ENCODE results near the gene SAMD11.
"Not testable (repeated sequence)": the region's sequence is repeated elsewhere in the genome, so short reads cannot be mapped to it uniquely, and the experiment has no call there.

Gene SAMD11, protein sequence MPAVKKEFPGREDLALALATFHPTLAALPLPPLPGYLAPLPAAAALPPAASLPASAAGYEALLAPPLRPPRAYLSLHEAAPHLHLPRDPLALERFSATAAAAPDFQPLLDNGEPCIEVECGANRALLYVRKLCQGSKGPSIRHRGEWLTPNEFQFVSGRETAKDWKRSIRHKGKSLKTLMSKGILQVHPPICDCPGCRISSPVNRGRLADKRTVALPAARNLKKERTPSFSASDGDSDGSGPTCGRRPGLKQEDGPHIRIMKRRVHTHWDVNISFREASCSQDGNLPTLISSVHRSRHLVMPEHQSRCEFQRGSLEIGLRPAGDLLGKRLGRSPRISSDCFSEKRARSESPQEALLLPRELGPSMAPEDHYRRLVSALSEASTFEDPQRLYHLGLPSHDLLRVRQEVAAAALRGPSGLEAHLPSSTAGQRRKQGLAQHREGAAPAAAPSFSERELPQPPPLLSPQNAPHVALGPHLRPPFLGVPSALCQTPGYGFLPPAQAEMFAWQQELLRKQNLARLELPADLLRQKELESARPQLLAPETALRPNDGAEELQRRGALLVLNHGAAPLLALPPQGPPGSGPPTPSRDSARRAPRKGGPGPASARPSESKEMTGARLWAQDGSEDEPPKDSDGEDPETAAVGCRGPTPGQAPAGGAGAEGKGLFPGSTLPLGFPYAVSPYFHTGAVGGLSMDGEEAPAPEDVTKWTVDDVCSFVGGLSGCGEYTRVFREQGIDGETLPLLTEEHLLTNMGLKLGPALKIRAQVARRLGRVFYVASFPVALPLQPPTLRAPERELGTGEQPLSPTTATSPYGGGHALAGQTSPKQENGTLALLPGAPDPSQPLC

DNA sequence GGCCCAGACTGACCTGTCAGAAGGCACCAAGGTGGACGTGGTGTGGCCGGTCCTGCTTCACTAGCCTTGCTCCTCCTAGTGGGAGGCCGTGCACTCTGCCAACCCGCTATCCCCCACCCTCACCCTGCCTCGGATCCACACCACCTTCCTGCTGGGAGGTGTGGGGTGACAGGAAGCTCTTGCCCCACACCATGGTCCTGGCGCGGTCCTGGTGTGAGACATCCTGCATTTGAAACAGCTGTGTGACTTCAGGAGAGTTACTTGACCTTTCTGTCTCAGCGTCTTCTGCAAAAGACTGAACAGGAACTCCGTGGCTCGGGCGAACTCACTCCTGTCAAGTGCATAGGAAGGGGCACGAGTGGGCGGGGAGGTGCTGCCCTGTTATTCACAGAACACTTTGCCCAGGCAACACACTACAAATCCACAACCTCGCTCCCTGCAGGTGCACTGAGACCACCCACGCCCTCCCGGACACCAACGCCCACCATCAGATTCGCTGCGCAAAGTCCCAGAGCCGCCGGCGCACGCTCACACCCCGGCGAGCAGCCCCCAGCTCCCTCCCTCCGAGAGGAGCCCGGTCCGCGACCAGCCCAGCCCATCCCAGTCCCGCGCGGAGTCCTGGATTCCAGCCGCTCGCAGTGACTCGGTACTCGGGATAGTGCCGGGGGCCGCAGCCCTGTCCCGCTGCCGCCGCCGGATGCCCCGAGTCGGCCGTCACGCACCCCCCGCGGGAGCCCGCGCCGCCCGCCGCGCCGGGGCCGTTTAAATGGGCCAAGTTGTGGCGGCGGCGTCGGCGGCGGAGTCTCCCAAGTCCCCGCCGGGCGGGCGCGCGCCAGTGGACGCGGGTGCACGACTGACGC, at the start of gene SAMD11:
SAMD11 (plus strand) TSS at position 793 of the 860 bp plus-strand sequence. CDS start 509 bp downstream, outside the sequence.
- DNase-seq (ENCODE audit: low read depth): peak; percentile 21

DNA sequence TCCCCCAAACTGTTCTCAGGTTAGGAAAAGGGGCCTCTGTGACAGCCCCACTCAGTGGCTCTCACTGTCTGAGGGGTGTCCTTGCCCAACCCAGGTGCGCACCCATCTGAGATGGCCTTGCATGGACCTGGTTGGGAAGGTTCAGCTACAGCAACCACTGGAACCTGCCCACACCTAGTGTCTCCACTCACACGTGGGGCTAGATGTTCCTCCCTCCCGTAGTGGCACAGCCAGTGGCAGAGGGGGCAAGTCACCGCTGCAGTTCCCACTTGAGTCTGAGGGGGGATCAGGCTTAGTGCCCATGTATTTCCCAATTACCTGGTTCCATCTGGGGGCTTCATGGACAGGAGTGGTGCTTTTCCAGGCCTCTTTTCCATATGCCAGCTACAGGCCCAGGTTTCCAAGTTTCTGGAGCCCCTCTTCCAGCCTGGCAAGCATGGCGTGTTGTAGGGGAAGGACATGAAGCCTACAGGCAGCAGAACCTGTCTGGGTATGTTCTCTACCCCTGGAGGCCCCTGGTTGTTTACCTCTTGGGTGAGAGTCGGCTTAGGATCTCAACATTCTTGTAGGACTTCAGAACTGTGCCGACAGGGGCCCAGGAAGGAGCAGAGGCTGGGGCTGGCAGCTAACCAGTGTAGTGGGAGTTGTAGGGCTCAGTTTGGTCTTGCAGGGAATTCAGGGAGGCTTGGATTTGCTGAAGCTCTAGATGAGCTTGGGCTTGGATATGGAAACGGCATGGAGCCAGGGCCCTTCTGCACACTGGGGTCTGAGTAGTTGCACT, 47.1 kb upstream of the SAMD11 start:
- DNase-seq (ENCODE audit: low read depth): not testable (repeated sequence)

DNA sequence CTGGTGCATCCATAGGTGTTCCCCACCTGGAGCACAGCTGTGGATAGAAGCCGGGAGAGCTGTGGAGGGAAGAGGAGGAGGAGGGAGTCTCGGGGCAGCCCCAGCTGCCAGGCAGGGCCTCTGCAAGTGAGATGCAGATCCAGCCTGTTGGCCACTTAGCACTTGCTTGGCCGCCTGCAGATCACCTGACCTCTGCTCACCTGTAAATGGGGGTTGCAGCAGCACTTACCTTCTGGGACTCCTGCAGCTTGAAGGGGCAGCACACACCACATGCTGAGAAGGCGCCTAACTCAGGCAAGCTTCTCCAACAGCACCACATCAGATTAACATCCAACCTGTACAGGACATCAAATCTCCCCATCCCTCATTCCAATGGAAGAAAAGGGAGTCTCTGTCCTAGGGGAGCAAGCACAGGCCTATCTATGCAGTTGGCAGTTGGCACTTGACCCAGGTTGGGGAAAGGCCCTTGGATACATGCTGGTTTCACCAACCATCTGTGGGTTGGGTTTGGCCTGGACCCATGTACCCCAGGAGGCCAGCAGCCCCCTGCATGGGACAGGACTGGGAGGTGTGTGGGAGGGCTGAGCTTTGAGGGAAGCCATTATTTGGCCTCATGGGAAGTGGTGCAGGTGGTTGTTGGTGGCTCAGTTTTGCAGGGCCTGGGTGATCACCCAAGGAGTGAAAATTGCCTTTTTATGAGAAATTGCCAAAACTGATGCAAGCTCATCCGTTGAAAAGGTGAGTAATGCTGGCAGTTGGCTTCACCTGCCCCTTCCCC, 46.3 kb upstream of the SAMD11 start:
- DNase-seq (ENCODE audit: low read depth): not testable (repeated sequence)

DNA sequence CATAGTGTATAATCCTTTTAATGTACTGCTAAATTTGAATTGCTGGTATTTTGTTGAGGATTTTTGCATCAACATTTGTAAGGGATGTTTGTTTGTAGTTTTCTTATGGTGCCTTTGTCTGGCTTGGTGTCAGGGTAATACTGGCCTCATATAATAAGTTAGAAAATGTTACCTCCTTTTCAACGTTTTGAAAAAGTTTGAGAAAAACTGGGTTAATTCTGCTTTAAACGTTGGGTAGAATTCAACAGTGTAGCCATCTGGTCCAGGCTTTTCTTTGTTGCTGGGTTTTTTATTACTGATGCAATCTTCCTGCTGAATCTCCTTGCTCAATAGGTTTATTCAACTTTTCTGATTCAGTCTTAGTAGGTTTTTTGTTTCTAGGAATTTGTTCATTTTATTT, 43.2 kb upstream of the SAMD11 start:
- DNase-seq (ENCODE audit: low read depth): not testable (repeated sequence)

DNA sequence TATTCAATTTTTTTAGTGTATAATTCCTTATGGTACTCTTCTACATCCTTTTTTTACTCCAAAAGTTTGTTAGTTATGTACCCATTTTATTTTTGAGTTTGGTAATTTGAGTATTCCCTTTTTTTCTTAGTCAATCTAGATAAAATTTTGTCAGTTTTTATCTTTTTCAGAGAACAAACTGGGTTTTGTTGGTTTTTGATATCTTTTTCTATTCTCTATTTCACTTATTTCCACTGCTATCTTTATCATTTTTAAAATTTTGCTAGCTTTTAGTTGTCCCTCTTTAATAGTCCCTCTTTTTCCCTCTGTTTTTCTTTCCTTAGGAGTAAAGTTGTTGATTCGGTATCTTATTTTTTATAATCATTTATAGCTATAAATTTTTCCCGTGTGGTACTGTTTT, 42.8 kb upstream of the SAMD11 start:
- DNase-seq (ENCODE audit: low read depth): not testable (repeated sequence)

DNA sequence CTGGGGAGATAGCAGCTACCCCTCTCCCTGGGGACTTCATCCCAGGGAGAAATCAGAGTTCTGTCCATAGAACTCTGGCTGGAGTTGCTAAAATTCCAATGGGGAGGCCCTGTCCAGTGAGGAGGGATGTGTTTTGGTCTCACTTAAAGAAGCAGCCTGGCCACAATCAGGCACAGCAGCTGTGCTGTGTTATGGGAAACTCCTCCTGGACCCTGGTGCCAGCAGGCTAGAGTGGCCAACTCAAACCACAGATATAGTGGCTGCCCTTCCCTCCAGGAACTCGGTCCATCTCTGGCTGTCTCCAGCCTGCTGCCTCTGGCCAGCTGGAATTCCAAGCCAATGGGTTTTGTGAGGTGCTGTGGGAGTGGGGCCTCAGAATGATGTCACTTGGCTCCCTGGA, 37.4 kb upstream of the SAMD11 start:
- no peak for DNase-seq (ENCODE audit: low read depth)

DNA sequence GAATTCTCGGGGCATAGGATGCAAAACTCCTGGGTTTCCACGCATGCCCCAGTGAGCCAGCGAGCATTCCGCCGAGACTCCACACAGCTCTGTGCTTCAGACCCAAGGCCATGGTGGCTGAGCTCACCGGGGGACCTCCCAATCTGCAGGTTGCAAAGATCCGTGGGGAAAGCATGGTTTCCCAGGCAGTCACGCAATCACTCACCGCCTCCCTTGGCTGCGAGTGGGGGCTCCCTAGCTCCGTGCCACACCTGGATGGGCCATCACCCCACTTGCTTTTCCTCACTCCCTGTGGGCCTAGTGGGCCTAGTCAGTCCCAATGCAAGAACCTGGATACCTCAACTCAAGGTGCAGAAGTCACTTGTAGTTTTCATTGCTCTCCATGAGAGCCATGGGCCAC, 37.0 kb upstream of the SAMD11 start:
- no peak for DNase-seq (ENCODE audit: low read depth)

DNA sequence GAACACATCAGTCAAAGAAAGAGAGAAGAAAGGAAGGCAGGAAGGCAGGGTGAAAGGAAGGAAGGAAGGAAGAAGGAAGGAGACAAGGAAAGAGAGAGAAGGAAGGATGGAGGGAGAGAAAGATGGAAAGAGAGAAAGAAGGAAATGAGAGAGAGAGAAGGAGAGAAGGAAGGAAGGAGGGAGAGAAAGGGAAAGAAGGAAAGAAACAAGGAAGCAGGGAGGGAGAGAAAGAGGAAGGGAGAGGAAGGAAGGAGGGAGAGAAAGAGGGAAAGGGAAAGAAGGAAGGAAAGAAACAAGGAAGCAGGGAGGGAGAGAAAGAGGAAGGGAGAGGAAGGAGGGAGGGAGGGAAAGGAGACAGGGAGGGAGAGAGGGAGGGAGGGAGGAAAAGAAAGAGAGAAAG, 35.4 kb upstream of the SAMD11 start:
- DNase-seq (ENCODE audit: low read depth): no peak

DNA sequence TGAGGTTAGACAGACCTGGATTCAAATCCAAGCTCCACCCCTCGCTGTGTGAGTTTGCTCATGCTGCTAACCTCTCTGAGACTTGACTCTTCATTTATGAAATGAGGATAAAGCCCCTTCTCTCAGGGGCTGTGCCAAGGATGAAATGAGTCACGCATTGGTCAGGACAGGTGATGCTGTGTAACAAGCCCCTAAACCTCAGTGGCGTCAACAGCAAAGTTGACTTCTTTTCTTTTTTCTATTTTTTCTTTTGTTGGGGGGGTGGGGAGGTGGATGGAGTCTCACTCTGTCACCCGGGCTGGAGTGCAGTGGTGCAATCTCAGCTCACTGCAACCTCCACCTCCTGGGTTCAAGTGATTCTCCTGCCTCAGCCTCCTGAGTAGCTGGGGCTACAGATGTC, 33.9 kb upstream of the SAMD11 start:
- DNase-seq (ENCODE audit: low read depth): not testable (repeated sequence)

DNA sequence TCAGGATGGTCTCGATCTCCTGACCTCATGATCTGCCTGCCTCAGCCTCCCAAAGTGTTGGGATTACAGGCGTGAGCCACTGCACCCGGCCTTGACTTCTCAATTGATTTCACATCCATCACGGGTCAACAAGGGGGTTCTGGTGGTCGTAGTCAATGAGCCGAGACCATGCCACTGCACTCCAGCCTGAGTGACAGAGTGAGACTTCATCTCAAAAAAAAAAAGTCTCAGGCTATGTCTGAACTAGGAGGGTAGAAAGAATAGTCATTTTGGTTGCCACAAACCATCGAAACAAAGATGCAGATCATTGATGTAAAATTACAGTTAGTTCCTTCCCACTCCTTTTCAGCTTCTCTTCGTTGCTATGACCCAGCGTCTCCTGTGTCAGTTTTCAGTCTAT, 33.5 kb upstream of the SAMD11 start:
- DNase-seq (ENCODE audit: low read depth): not testable (repeated sequence)

DNA sequence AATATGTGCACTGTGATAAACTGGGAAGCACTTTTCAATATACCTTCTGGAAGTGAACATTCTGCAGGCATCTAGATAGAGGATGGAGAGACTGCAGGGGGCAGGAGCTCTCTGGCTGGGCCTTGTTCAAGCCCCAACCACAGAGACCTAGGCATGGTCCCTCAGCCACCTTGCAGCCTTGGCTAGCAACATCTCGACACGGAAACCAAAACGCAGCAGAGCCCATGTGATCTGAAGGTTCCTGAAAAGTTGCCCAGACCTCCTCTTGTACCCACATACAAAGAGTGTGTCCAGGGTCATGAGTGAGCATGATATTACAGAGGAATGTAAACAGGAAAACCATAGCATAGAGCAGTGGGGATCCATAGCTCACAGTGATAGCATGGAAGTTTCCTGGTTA, 33.1 kb upstream of the SAMD11 start:
- no peak for DNase-seq (ENCODE audit: low read depth)

DNA sequence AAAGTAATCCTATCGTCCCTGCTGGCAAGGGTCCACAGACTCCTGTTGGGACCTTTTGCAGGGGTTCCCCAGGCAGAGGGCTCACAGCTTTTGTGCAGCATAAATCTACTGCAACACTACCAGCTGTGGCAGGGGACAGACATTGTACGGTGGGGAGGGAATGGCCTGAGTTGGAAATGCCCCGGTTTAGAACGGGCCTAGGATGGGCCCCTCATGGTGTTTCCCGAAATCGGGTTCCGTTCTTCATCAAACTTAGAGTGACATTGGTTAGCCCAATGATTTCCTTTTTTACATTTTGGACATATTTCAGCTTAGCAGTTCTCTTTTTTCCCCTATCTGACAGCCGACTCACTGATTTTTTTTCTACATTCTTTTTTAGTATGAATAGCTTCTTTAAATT, 26.5 kb upstream of the SAMD11 start:
- no peak for DNase-seq (ENCODE audit: low read depth)

DNA sequence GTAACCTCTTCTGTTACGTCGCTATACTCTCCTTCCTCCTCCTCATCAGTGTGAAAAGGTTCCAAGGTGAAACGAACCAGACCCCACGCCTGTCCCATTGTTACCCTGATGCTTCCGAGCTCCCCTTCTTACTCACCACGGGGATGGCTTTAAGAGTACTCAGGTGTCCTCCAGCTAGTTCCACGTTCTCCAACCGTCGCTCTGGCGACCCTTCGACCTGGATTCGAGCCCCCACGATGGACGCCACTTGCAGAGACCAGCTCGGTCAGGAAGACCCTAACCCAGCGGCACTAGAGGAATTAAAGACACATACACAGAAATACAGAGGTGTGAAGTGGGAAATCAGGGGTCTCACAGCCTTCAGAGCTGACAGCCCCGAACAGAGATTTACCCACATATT, 25.8 kb upstream of the SAMD11 start:
- not testable (repeated sequence) for DNase-seq (ENCODE audit: low read depth)

DNA sequence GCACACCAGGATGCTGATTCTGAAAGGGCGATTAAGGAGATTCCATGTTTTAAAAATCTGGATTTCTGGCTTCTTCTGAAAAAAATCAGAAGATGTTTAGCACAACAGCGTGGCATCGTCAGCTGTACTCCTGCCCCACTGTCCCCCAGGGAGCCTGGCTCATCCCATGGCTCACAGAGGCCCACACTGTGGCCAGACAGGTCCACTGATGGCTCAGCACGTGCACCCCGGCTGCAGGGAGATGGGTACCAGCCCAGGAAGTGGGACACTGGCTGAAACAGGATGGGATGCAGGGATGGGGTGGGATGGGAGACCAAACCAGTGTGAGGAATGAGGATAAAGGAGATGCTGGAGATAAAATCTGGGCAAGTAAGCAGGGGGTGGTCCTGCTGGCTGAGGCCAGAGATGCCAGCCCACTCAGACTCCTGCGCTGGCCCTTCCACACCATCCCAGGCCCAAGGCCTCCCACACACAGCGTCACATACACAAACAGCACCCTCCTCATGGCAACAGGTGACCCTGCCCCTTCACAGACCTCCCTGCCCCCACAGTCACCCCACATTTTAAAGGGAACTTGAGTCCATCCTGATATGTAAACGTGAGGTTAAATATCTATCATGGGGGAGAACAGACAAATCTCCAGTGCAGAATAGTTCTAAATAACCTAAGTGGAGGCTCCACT, 23.9 kb upstream of the SAMD11 start:
- DNase-seq (ENCODE audit: low read depth): no peak

DNA sequence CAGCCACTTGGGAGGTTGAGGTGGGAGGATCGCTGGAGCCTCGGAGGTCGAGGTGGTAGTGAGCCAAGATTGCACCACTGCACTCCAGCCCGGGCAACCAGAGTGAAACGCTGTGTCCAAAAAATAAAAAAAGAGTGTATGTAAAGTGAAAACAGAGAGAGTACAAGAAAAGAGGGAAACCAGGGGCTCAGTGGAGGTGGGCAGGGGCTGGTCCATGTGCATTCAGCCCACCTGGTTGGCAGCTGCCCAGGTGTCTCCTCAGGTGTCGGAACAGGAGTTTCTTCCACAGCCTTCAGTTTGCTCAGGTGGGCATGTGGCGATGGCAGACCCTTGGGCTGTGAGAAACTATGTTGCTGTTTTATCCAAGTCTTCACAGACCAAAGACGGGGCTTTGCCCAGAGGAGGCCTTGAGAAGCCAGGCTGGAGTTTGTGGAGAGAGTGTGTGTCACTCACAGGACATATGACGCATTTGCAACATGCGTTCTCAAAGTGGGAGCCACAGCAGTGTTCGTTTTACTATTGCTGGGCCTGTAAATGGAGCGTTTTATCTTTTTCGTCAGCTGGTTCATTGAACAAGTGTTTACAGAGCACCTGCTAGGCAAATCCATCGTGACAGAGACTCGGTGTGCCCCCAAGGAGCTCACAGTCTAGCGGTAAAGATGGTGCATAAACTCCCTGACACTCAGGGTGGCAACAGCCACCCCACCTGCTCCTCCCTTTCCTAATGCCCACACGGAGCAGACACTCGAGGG, 22.4 kb upstream of the SAMD11 start:
- no peak for DNase-seq (ENCODE audit: low read depth)

DNA sequence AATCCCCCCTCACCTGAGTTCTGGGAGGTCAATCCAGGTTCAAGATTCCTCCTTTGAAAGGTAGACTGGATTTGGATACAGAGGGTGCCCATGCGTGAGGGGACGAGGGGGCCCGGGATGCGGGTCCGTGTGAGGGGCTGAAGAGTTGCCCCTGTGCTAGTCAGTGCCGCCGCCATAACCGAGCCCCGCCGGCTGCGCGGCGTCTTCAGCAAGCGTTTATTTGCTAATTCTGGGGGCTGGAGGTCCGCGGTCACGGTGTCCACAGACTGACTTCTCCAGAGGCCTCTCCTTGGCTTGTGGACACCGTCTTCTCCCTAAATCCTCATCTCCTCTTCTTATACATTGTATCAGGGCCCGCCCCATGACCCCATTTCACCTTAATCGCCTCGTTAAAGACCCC, 20.9 kb upstream of the SAMD11 start:
- DNase-seq (ENCODE audit: low read depth): no peak

DNA sequence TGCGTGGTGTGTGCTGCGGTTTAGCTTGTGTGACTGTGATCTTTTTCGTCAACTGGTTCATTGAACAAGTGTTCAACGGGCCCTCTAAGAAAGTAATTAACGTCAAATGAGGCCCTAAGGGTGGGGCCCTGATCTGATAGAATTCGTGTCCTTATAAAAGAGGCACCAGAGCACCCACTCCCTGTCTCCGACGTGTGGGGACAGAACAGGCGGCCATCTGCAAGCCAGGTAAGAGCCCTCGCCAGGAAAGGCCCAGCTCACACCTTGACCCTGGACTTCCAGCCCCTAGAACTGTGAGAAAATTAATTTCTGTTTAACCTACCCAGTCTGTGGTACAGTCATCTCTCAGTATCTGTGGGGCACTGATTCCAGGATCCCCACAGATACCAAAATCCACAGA, 20.4 kb upstream of the SAMD11 start:
- DNase-seq (ENCODE audit: low read depth): no peak

DNA sequence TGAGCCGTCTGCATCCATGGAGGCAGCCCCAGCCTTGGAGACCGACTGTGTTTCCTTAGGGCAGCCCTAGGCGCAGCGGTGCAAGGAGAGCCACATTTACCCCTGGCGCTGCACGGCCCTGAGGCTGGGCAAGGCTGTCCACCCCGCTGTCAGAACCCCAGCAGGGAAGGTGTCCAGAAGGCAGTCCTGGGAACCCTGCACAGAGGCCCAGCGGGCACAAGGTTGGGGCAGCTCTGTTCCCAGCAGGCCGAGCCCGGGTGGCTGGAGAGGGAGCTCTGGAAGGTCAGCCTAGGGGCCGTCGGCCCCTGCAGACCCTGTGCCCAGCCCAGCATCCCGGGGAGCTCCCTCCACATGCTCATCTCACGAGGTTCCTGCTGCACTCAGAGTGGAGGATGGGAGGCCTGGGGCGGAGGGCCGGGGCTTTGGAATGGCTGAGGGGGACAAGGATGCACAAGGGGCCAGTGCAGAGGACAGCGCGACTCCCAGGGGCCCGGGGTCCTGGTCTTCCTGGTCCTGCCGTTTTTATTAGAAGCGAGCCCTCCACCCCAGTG, 19.9 kb upstream of the SAMD11 start:
- DNase-seq (ENCODE audit: low read depth): no peak
